H9 (cell line): ENCODE measurements around the gene NEK4. TPM values are rescaled to one million over a fixed set of nuclear protein-coding genes. Genes with fewer than 3 reads are reported as not detected.

Experiments used
- DNase-seq: peaks from one replicate; pipeline ENCODE4 v3.0.0-alpha.2; 2017
- H2AFZ ChIP-seq: one replicate; pipeline ENCODE4 v1.6.1; 2013; ENCODE audit warnings: mild to moderate bottlenecking, low read length, control low read depth, moderate library complexity
- H2AK5ac ChIP-seq: 2 replicates; pipeline ENCODE4 v1.6.1; 2013; ENCODE audit warnings: low read length, control low read depth, mixed read lengths; ENCODE audit not compliant: insufficient read length
- H2BK120ac ChIP-seq: one replicate; pipeline ENCODE4 v1.6.1; 2013; ENCODE audit warnings: low read depth, mild to moderate bottlenecking, low read length, control low read depth, inconsistent platforms; ENCODE audit not compliant: poor library complexity, severe bottlenecking
- H2BK12ac ChIP-seq: 2 replicates; pipeline ENCODE4 v1.6.1; 2013; ENCODE audit warnings: low read length, control low read depth, mixed read lengths, low read depth; ENCODE audit not compliant: insufficient read length
- H2BK15ac ChIP-seq: 2 replicates; pipeline ENCODE4 v1.6.1; 2013; ENCODE audit warnings: low read depth, low read length, control low read depth
- H2BK20ac ChIP-seq: one replicate; pipeline ENCODE4 v1.6.1; 2013; ENCODE audit warnings: low read depth, mild to moderate bottlenecking, low read length, control low read depth, inconsistent platforms; ENCODE audit not compliant: poor library complexity, severe bottlenecking
- H2BK5ac ChIP-seq: 2 replicates; pipeline ENCODE4 v1.6.1; 2013; ENCODE audit warnings: low read length, control low read depth, mixed read lengths; ENCODE audit not compliant: insufficient read length
- H3K14ac ChIP-seq: 2 replicates; pipeline ENCODE4 v1.6.1; 2013; ENCODE audit warnings: low read length, control low read depth; ENCODE audit not compliant: insufficient read depth
- H3K18ac ChIP-seq: 2 replicates; pipeline ENCODE4 v1.6.1; 2013; ENCODE audit warnings: low read depth, mild to moderate bottlenecking, mixed read lengths, low read length, control low read depth; ENCODE audit not compliant: insufficient read length
- H3K23ac ChIP-seq: 2 replicates; pipeline ENCODE4 v1.6.1; 2013; ENCODE audit warnings: low read length, control low read depth, mixed read lengths, low read depth; ENCODE audit not compliant: insufficient read length
- H3K23me2 ChIP-seq: 2 replicates; pipeline ENCODE4 v1.6.1; 2013; ENCODE audit warnings: low read depth, mild to moderate bottlenecking, mixed read lengths, low read length, control low read depth; ENCODE audit not compliant: insufficient read length, poor library complexity, severe bottlenecking
- H3K27ac ChIP-seq: 2 replicates; pipeline ENCODE4 v1.5.1; 2013; ENCODE audit warnings: low read length, control low read depth, mixed read lengths, low read depth; ENCODE audit not compliant: insufficient read length
- H3K27me3 ChIP-seq: 2 replicates; pipeline ENCODE4 v1.6.1; 2013; ENCODE audit warnings: low read length, control low read depth, inconsistent platforms; ENCODE audit not compliant: insufficient read depth
- H3K4ac ChIP-seq: 2 replicates; pipeline ENCODE4 v1.6.1; 2013; ENCODE audit warnings: low read depth, mild to moderate bottlenecking, control low read depth, inconsistent platforms, low read length, moderate library complexity
- H3K4me1 ChIP-seq: 2 replicates; pipeline ENCODE4 v1.6.1; 2013; ENCODE audit warnings: low read length, control low read depth, inconsistent platforms; ENCODE audit not compliant: insufficient read depth
- H3K4me2 ChIP-seq: 2 replicates; pipeline ENCODE4 v1.6.1; 2013; ENCODE audit warnings: low read length, control low read depth, mixed read lengths; ENCODE audit not compliant: insufficient read length, insufficient read depth
- H3K56ac ChIP-seq: 2 replicates; pipeline ENCODE4 v1.6.1; 2013; ENCODE audit warnings: low read depth, mild to moderate bottlenecking, mixed read lengths, low read length, control low read depth; ENCODE audit not compliant: insufficient read length
- H3K79me1 ChIP-seq: 2 replicates; pipeline ENCODE4 v1.6.1; 2013; ENCODE audit warnings: low read depth, mild to moderate bottlenecking, moderate library complexity, low read length, control low read depth, inconsistent platforms; ENCODE audit not compliant: insufficient read depth, poor library complexity, severe bottlenecking
- H3K79me2 ChIP-seq: 2 replicates; pipeline ENCODE4 v1.6.1; 2013; ENCODE audit warnings: low read length, control low read depth, inconsistent platforms; ENCODE audit not compliant: insufficient read depth
- H3K9ac ChIP-seq: 2 replicates; pipeline ENCODE4 v1.6.1; 2013; ENCODE audit warnings: low read length, control low read depth, mixed read lengths; ENCODE audit not compliant: insufficient read length; ENCODE audit errors: extremely low read depth
- H3K9me3 ChIP-seq: one replicate; pipeline ENCODE4 v1.6.1; 2013; ENCODE audit warnings: low read depth, low read length, inconsistent platforms; ENCODE audit not compliant: control insufficient read depth
- H3T11ph ChIP-seq: one replicate; pipeline ENCODE4 v1.6.1; 2013; ENCODE audit warnings: mild to moderate bottlenecking, low read length, control low read depth, inconsistent platforms
- H4K20me1 ChIP-seq: one replicate; pipeline ENCODE4 v1.6.1; 2013; ENCODE audit not compliant: control insufficient read depth, insufficient read length, insufficient read depth
- H4K5ac ChIP-seq: 2 replicates; pipeline ENCODE4 v1.6.1; 2013; ENCODE audit warnings: low read depth, mild to moderate bottlenecking, mixed read lengths, low read length, control low read depth; ENCODE audit not compliant: insufficient read length
- H4K8ac ChIP-seq: replicated peaks from 2 replicates; pipeline ENCODE4 v1.6.1; 2013; ENCODE audit warnings: low read length, control low read depth, mixed read lengths, low read depth; ENCODE audit not compliant: insufficient read length
- H4K91ac ChIP-seq: 2 replicates; pipeline ENCODE4 v1.6.1; 2013; ENCODE audit warnings: low read depth, mild to moderate bottlenecking, moderate library complexity, mixed read lengths, low read length, control low read depth; ENCODE audit not compliant: insufficient read length
- H3K27ac Mint-ChIP-seq, 3 experiments: 2 replicates in 2 of 3; 3 replicates in 1 of 3; pipeline ENCODE4 v1.8.0; 2020 to 2021; ENCODE audit warnings: mixed read lengths in 3 of 3, mild to moderate bottlenecking in 1 of 3, moderate library complexity in 1 of 3
- H3K27me3 Mint-ChIP-seq: 2 replicates; pipeline ENCODE4 v1.8.0; 2021; ENCODE audit warnings: low read depth, mild to moderate bottlenecking, moderate library complexity, mixed read lengths
- H3K36me3 Mint-ChIP-seq, 3 experiments: 2 replicates in 2 of 3; 3 replicates in 1 of 3; pipeline ENCODE4 v1.8.0; 2020 to 2021; ENCODE audit warnings: low read depth in 3 of 3, mixed read lengths in 3 of 3; ENCODE audit not compliant: insufficient read depth in 1 of 3
- H3K4me1 Mint-ChIP-seq, 2 experiments: 2 replicates each; pipeline ENCODE4 v1.8.0; 2020; ENCODE audit warnings: mixed read lengths in 2 of 2
- H3K4me3 Mint-ChIP-seq, 2 experiments: 2 replicates in 1 of 2; 3 replicates in 1 of 2; pipeline ENCODE4 v1.8.0; 2020 to 2021; ENCODE audit warnings: mild to moderate bottlenecking in 2 of 2, mixed read lengths in 2 of 2, moderate library complexity in 1 of 2
- H3K9me3 Mint-ChIP-seq, 2 experiments: 2 replicates in 1 of 2; 3 replicates in 1 of 2; pipeline ENCODE4 v1.8.0; 2020; ENCODE audit warnings: mild to moderate bottlenecking in 2 of 2, mixed read lengths in 2 of 2, moderate library complexity in 1 of 2
- CTCF ChIP-seq: fragments of 200-600 bp; sonication (generic); conservative IDR thresholded peaks from 3 replicates; pipeline ENCODE4 v1.8.0; 2021; ENCODE audit warnings: antibody characterized with exemption, mild to moderate bottlenecking
- WGBS: extraction: QIAGEN DNeasy Blood & Tissue Kit; methylation state at CpG from one replicate; pipeline ENCODE4 v1.1.7; 2013; ENCODE audit warnings: missing lambda C conversion rate, low lambda C conversion rate, mixed read lengths; ENCODE audit not compliant: insufficient read length; ENCODE audit errors: extremely low coverage; 5-methylcytosine and 5-hydroxymethylcytosine counted together
- total RNA-seq: library from RNA; stranded (reverse); gene quantifications from 2 replicates; pipeline ENCODE4 v1.2.1, GENCODE V29; 2021

Gene NEK4
- total RNA-seq, 1 experiment from 2014 or later, result 36.0 TPM

GRCh38 chr3:52789746-52790040 is 19.0 kb upstream of the NEK4 start:
- no peaks in the 10 kb centered on the region; a peak in 2 of 7 replicates for H3K36me3 Mint-ChIP-seq
- H3K9me3 Mint-ChIP-seq, result no peaks in the 10 kb centered on the region; a peak in 1 of 5 replicates
- Histone ChIP-seq H3K14ac (no peak overlapping the region), H3K4me1 (no peaks in the 10 kb centered on the region), H3K27ac (no peak overlapping the region), H2BK12ac (no peak overlapping the region), H4K8ac (no peak overlapping the region), H3K56ac (no peak overlapping the region), H3K9me3 (no peaks in the 10 kb centered on the region), H2AK5ac (no peak overlapping the region), H4K5ac (no peak overlapping the region), H3T11ph (no peak overlapping the region), H3K9ac (no peak overlapping the region), H3K23me2 (no peaks in the 10 kb centered on the region), H2AFZ (no peak overlapping the region), H3K79me1 (no peaks in the 10 kb centered on the region), H4K20me1 (no peaks in the 10 kb centered on the region), H4K91ac (no peak overlapping the region), H3K23ac (no peak overlapping the region), H3K18ac (no peak overlapping the region), H3K79me2 (no peaks in the 10 kb centered on the region), H2BK5ac (no peak overlapping the region), H3K4me2 (no peak overlapping the region), H3K27me3 (no peaks in the 10 kb centered on the region), H2BK15ac (no peak overlapping the region), H3K4ac (no peak overlapping the region), H2BK20ac (no peak overlapping the region), H2BK120ac (no peak overlapping the region)
- no peak overlapping the region for H3K4me3 Mint-ChIP-seq
- H3K27me3 Mint-ChIP-seq, result peaks cover 2% of the 10 kb centered on the region
- H3K27ac Mint-ChIP-seq, result no peak overlapping the region; a peak in 1 of 7 replicates
- DNase-seq, result no peak
- H3K4me1 Mint-ChIP-seq, result no peaks in the 10 kb centered on the region
- no CpG with 5 or more reads among the region's 6 CpGs for WGBS
- TF ChIP-seq CTCF, result no peak
